Measurements from ENCODE around the gene USH2A.
A peak's percentile ranks its signal among the peaks of the same experiment; 100 is the strongest.

The USH2A gene

DNA sequence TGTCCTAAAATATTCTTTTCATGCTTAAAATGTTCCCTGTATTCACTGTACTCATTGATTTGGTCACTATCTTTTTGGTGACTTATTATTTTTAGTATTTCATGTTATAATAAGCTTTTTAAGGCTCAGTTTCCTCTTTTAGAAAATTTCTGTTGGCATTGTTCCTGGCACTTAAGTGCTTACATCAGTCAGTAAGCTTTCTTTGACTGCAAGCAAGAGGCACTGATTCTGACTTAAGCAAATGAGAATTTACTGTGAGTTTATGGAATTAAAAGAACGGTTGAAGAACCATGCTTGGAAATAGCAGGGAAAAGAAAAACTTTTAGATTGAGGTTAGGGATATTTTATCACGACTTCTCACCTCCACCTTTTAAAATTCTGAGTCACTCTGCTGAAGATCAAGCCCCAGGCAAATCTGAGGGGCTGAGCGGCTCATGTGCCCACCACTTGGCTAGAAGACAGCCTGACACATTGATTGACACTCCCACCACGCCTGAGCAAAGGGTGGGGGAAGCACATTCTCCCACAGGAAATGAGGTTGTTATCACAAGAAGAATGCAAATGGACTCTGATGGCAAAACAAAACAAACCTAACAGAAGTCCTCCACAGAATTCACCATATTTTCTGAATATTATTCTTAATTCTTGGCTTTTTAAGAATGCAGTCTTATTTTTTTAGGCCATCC is 753.3 kb downstream of the USH2A start:
- no peak for DNase-seq

DNA sequence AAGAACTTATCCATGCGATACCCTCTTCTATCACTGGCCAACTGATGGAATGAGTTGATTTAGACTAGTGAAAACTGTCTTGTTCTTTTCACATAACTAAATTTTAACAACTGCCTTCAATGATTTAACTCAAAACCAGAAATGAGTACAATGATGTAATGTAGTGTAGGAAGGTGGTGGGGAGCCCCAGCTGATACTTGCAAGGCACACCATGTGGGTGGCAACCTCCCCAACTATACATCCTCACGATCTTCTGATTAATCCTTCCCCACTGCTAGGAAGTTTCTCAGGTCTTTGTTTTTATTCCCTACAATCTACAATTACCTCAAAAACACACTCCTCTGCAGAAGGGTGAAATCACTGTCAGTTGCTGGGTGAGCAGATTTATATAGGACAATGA is 755.5 kb downstream of the USH2A start:
- no peak for DNase-seq

DNA sequence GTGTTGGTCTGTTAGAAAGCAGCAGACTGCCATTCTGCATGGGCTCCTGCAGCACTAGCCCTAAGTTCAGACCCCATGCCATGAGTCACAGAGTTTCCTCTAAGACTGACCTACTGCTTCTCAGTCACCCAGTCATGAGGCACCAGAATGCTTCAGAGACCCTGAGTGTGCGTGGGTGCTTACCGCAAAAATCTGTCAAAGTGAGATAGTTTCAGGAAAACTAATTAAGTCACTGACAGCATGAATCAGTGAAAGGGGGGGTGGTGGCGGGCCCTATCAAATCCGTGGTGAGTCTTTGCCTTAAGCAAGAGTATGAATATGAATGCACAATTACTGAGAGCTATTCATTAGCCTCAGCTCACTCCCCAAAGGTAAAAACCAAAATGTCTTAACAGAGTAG is 758.0 kb downstream of the USH2A start:
- DNase-seq = no peak

DNA sequence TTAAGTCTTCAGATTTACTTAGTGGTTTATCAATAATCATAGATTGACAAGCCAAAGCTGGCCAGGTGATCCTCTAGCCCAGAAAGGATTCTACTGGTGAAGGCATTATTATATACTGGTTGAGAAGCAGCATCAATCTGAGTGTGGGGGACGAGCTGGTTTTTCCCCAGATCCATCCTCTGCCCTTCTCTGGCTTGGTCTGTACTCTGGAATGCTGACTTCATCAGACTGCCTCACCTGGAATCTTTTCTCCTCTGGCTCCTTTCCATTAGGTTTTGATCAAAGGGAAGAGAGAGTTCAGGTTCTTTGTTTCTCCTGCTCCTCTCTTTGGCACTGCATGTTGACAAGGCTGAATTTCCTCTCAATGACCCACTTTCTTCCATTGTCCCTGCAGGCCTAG is 762.2 kb downstream of the USH2A start:
- no peak for DNase-seq

DNA sequence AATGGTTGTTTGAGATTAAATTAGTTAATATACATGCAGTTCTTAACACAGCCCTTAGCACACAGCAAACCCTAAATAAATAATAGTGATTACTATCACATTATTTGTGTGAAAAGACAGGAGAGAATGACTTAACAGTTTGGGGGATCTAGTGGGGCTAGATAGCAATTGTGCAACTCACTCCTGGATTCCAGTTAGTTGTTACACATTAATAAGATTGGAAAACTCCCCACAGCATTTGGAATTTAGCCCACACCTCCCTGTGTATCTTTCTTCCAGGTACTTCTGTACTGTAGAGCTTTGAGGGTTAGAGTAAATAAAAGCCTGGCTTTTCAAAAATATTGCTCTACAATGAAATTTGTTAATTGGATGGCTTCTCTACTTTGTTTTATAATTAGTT is 763.0 kb downstream of the USH2A start:
- DNase-seq = no peak

DNA sequence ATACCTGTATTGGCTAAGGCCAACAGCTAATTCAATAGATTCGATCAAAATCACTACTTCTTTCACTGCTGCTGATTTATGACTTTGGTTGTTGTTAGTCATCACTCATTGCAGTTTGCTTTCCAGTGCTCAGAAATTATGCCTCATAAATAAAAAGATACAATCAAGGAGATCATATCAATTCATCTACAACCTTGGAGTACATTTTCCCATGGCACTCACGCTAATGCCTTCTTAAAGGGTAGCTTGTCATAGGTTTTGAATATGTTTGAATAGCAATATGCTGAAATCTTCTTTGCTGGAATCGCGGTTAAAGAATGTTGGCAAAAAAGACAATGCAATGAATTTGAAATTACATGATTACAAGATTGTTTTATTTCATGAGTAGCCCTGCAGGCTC is 766.2 kb downstream of the USH2A start:
- no peak for DNase-seq

DNA sequence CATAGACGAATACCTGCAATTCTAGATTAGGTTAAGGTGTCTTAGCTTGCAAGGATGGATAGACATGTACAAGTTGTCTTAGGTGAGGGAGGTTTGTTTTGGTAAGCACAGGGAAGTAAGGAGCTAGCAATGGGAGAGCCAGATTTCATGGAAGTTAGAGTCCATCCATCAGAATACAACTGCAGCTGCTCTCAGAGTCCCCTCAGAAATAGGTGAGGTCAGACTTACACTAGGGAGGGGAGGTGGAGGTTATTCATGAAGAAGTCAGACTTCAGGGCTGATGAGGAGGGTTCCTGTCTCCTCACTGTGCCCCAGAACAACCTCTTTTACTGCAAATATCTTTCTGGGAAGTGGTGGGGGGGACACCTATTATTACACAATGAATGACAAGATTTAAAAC is 770.9 kb downstream of the USH2A start:
- DNase-seq = no peak

DNA sequence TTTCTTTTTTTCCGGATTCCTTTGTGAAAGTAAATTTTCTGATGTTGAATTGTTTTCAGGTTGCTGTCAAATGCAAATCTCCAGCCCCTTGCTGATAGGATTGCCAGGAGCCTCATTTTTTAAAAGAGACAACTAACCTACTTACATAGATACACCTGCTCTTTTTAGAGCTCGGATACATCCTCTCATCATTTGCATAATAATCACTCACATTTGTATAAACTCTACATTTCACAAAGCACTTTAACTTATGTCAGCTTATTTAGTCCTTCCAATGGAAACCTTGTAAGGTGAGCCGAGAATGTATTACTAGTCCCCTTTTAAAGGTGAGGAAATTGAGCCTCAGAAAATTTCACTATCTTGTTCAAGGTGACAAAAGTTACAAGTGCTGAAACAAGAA is 771.4 kb downstream of the USH2A start:
- no peak for DNase-seq

DNA sequence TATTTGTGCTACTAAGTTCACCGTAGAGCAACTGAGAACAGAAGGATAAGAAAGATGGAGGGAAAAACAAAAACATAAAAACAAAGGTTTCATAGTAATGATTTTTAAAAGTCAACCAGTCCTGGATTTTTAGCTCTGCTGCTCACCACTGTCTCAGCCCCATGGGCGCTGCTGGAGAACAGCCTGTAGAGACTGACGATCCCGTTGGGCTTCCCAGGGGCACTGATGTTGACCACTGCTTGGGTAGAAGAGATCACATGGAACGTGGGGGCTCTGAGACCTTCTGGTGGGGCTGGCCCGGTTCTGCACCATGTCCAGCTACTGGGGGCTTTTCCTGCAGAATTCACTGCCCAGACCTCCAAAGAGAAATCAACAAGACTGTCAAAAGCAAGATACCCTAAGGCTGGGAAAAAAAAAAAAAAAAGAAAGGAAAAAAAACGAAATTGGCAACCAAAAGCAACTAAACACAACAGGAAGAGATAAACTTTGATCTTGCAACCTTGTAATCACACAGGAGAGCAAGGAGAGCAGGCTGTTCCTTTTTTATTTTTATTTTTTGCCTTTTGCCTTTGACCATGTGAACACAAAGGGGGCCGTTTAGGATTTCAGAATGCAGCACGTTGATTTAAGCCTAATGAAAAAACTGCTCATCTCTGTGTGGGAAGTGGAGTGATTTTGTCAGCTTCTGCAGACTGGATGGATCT is 772.6 kb downstream of the USH2A start:
- no peak for DNase-seq

DNA sequence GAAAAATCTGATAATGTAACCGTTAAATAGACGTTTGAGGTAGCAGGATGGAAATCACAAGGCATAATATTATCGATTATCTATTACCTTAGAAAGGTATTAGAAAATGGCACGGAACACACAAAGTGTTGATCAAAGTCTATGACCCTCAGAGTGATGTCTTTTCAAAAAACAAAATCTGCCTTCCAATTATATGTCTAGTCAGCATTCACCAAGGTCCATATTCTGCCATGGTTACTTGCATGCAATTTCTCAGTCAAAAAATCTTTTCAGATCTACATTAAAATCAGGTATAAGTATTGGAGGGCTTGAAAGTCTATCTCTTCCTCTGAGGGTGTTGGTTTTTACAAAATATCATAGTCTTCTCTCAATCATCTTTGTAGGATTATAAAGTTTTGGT is 774.3 kb downstream of the USH2A start:
- no peak for DNase-seq

DNA sequence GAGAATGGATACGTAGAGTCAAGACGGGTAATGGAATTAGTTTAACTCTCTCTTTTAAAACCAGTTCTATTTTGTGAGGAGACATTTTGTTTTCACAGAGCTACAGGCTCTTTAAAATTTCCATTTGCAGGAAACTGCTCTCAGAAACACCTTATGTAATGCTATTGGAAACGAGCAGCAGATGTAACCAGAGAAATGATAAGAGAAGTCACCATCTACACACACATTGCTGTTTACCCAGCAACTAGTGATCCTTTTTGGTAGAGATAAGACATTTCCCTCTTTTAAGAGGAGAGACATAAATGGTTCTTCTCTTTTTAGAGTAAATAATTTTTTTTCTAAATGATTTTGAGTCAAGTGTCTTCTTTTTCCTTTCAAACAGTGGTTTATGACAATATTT is 775.5 kb downstream of the USH2A start:
- DNase-seq = no peak

DNA sequence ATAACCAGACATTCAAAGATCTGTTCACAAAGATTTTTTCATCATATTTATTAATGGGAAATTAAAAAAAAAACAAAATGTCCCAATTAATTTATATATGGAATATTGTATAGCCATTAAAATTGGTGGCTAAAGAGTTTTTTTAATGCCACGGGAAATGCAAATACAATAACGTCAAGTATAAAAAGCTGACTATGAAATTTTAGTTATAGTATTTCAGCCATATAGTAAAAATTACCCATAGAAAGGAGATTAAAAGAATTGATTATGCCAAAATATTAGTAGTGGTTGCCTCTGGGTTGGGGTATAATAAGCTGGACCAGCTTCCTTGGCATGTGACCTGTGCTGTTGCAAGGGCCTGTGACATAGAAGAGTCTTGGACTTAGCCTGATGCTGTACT is 777.4 kb downstream of the USH2A start:
- DNase-seq = no peak

DNA sequence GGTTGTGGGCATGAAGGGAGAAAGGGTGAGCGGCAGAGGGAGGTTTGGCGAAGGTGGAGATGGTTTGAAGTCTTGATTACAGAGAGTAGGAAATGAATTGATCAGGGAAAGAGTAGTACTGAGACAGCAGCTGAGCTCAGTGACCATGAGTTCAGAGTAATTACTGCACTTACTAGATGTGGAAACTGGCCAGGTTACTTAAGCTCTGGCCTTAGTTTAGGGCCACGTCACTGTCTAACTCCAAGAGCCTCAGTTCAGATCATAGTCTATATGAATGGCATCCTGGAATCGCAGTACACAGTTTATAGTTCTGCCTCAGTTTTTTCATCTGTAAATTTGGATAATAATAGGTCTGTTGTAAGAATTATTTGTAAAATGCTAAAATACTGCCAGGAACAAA is 778.1 kb downstream of the USH2A start:
- DNase-seq = no peak

DNA sequence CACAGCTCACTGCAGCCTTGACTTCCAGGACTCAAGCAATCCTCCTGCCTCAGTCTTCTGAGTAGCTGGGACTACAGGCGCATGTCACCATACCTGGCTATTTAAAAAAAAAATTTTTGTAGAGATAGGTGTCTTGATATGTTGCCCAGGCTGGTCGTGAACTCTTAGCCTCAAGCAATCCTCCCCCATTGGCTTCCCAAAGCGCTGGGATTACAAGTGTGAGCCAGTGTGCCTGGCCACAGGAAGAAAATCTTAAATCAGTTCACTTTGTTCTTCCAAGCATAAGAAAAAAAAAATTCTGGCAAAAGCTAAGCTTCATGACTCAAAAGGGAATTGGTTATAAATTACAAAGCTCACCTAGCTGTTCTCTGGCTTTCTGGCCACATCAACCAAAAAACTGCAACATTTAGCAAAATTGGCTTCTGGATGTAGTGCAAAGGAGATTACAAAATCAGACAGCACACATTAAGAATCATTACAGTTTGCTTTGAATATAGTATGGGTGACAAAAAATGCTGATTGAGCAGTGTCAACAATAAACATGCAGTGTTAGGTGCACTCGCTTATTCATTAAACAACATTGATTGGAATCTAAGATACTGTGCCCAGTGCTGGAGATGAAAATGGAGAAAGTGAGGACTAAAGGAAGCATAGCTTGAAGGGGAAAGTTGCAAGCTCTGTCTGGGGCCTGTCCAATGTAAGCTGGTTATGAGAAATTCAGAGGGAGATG is 779.5 kb downstream of the USH2A start:
- no peak for DNase-seq

DNA sequence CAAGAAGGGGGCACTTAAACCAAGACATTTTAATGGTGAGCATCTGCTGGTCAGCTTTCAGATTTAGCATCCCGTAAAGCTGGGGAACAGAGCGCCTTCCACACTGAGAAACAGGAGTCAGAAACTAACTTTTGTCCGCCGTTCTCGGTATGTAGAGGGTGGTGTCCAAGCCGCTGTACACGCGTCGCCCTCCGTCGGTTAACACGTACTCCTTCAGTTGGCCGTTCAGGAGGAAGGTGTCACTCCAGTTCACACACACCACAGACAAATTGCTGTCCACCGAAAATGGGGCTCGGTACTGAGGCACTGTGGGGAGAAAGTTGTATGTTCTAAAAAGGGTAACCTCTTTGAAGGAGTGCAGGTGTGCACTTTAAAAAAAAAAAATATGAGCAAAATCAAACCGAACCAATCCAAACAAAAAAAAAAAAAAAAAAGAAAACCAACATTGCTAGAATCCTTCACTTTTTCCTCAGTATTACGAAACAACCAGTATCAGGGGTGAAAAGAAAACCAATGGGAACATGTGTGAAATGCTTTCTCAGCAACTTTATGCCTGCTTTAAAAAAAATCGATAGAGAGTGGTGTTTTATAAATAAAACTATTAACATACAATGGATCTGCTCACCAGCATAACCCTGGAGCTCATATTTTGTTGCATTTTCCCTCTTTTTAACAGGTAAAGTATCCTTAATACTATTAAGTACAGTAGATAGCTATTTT is 782.7 kb downstream of the USH2A start:
- DNase-seq = no peak

DNA sequence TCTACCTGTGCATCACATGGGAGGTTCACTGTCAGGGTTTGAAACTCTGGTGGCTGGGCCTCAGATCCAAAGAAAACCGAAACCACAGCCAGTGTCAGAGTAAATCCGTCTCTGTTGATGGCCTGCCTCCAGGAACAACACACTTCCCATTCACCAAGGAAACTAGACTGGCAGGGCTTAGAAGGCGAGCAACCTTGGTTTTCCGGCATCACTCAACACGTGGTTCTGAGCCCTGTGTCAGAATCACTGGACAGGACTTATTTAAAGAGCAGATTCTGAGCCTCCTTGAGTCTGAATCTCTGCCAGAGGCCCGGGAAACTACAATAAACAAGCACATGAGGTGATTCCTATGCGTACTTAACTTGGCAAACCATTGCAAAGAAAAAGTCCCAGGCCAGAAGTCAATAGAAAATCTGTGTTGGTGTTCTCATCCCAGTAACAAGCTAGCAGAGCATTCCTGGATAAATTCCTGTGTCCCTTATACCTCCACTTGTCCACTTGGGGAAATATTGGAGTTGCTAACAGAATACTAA is 786.1 kb downstream of the USH2A start:
- DNase-seq = peak; percentile 58

DNA sequence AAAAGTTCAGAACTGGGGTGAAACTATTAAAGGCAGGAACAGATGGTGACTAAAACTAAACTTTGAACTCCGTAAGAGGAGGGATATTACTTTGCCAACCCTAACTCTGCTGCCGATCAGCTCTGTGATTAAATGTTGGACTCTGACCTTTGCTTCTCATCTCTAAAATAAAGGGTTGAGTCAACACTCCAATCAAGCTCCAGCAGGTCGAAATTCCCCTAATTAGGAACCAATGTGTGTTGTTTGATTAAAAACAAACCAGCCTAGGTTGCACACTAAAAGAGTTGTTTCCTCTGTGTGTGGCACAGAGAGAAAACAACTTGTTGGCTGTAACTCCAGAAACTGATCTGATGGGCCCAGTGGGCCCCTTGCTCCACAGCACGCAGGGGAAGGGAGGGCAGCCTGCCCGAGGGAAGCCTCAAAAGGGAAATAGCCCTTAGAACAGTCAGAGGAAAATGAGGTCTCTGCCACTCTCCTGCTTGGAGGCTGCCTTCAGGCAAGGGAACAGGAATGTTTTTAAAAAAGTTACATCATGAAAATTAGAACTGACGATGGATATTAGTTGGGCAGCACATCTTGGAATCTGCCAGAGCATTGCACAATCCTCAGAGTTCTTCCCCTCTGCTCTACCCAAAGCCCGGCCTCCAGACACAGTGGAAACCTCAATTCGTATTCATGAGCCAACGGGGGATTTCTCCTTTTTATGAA is 786.8 kb downstream of the USH2A start:
- DNase-seq = no peak

DNA sequence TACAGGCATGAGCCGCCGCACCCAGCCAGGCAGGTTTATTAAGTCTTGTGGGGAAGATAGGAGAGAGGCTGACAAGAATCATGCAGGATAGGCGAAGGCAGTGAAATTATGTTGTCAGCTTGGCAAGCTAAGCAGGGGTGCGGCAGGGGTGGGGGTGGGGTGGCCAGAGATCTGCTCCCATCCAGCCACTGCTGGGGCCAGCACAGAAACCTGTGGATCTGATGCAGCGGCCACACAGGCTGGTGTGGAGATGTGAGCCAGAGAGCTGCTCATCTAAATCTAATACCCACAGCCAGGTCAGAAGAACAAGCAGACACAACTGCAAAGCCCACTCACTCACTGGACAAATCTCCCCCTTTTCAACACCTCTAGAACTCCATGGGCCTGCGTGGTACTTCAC is 787.4 kb downstream of the USH2A start:
- DNase-seq = no peak

DNA sequence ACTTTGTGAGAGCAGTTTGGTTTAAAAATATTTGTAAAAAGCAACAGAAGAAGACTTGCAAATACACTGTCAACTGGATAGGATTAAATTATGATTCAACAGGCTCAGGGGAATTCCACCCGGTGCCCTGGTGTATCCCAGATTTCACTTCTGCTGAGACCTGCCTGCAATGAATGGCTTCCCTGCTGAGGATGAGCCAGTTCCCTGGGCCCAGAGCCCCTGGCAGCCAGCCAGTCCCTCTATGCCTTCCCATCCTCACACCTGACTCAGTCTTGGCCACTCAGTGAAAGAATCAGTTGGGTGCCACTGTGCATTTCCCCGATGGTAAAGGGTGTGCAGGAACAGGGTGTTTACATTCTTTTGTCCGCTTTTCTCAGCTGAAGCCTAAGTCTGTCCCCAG is 791.8 kb downstream of the USH2A start:
- no peak for DNase-seq

DNA sequence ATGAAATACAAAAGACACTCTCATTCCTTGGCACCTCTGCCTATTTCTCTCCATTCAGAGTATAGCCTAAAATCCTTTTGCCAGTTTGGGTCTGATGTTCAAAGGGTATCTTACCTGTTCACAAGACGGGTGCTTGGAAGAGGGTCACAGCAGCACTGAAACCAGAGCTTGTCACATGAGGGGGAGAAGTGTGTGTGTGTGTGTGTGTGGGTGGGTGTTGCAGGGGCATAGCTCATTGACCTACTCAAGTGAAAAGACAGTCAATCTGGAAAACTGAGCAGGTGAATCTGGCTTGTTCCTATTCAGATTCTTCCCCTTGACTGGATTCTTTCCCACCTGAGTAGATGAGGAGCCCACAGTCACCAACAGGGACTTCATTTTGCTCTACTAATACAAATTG is 792.2 kb downstream of the USH2A start:
- DNase-seq = no peak

DNA sequence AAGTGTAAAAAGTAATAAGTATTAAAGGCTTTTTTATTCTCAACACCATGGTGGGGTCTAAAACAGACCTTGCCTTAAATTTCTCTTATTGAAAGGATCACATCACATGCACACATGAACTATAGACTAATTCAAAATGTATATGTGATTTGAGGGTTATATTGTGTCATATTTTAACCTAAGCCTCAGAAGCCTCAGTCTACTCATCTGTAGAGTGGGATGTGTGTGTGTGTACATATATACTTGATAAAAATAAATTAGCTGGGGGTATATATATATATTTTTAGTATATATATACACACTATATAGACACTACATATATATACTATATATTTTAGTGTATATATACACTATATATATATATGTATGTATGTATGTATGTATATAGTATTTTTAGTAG is 797.3 kb downstream of the USH2A start:
- DNase-seq = no peak

DNA sequence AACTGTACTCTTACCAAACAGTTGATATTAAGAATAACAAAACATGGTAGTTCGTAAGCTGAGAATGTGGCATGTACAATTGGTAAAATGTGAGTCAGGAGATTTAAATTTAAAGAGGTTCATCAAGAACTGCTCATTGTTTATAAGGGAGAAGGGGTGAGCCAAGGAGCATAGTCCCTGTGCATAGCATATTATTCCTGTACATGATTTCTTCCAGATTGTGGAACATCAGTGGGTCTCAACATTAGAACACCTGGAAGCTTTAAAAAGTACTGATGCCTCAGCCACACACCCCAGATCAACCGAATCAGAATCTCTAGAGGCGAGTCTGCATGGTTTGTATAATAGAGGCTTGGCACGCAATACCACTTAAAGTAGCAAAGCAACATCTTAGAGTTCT is 800.1 kb downstream of the USH2A start:
- no peak for DNase-seq

DNA sequence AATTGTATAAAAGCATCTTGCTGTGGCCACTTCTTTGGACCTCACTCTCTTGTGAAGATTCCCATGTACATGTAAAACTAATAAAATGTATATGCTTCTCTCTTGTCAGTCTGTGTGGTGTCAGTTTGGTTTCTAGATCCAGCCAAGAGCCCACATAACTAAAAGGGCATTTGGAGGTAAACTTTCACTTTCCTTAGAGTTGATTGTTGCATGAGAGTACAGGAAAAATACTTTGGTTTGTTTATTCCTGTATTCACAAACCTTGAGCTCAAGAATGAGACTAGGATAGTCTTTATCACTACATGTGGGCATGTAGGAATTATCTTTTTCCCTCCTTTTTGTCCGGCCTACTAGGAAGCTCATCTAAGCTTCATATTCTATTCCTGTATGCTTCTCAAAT is 805.3 kb downstream of the USH2A start:
- DNase-seq = no peak
